Inferior parietal cortex (tissue), 1 donor: ENCODE results near the gene ZGPAT.
A peak's percentile ranks its signal among the peaks of the same experiment; 100 is the strongest.
"Not testable (repeated sequence)": the region's sequence is repeated elsewhere in the genome, so short reads cannot be mapped to it uniquely, and the experiment has no call there.

ENCODE experiments used
- DNase-seq: peaks from one replicate; pipeline ENCODE4 v3.0.0-alpha.2; 2016; ENCODE audit errors: extremely low spot score

ZGPAT gene, protein sequence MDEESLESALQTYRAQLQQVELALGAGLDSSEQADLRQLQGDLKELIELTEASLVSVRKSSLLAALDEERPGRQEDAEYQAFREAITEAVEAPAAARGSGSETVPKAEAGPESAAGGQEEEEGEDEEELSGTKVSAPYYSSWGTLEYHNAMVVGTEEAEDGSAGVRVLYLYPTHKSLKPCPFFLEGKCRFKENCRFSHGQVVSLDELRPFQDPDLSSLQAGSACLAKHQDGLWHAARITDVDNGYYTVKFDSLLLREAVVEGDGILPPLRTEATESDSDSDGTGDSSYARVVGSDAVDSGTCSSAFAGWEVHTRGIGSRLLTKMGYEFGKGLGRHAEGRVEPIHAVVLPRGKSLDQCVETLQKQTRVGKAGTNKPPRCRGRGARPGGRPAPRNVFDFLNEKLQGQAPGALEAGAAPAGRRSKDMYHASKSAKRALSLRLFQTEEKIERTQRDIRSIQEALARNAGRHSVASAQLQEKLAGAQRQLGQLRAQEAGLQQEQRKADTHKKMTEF

GRCh38 chr20:63707558-63708300, at the start of gene ZGPAT, which contains the start of gene ARFRP1:
TSS of gene ZGPAT (plus strand) at chr20:63708039. CDS start at chr20:63708581, 542 bp downstream.
TSS of gene ARFRP1 (minus strand) at chr20:63707976. CDS start at chr20:63707091, 885 bp downstream.
- DNase-seq = peak; percentile 90

DNA sequence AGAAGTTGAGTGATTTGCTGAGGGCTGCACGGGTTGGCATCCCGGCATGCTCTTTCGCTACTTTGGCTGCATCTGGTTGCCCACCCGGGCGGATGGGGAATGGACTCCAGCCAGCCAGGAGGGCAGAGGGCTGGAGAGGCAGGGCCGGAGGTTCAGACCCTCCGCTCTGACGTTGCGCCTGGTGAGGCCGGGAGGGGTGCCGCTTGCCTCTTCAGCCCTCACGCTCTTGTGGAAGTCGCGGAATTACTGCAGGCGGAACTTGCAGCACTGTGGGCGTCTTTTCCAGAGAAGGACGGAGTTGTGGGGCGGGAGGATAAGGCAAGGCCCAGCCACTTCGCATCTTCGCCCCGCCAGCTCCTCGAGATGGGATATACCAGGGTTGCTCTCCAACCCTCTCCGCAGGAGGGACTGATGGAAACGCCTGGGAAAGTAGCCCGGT, 49.1 kb upstream of the ZGPAT start:
- DNase-seq = no peak

GRCh38 chr20:63659370-63659769, 48.5 kb upstream of the ZGPAT start:
- DNase-seq = no peak

GRCh38 chr20:63660174-63660573, 47.7 kb upstream of the ZGPAT start:
- DNase-seq = not testable (repeated sequence)

GRCh38 chr20:63660622-63661021, 47.2 kb upstream of the ZGPAT start:
- no peak for DNase-seq

- DNase-seq = no peak
Observed at GRCh38 chr20:63661108-63661507, 46.7 kb upstream of the ZGPAT start.

GRCh38 chr20:63661959-63662812, 45.7 kb upstream of the ZGPAT start:
- DNase-seq = no peak

DNA sequence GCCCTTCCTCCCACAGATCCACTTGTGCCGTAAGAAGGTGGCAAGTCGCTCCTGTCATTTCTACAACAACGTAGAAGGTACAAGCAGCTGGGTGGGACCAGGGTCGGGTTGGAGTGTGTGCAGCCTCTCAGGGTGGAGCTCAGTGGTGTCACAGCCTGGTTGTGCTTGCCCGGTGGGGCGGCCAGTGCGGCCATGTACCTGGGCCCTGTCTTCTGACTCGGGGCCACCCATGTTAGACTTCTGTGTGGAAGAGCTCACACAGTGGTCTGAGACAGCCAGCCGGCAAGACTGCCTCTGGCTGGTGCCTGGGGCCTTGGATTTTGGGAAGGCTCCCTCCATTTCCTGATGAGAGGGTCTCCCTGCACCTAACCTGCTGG, 45.0 kb upstream of the ZGPAT start:
- no peak for DNase-seq

GRCh38 chr20:63663332-63664066, 44.3 kb upstream of the ZGPAT start:
- no peak for DNase-seq

DNA sequence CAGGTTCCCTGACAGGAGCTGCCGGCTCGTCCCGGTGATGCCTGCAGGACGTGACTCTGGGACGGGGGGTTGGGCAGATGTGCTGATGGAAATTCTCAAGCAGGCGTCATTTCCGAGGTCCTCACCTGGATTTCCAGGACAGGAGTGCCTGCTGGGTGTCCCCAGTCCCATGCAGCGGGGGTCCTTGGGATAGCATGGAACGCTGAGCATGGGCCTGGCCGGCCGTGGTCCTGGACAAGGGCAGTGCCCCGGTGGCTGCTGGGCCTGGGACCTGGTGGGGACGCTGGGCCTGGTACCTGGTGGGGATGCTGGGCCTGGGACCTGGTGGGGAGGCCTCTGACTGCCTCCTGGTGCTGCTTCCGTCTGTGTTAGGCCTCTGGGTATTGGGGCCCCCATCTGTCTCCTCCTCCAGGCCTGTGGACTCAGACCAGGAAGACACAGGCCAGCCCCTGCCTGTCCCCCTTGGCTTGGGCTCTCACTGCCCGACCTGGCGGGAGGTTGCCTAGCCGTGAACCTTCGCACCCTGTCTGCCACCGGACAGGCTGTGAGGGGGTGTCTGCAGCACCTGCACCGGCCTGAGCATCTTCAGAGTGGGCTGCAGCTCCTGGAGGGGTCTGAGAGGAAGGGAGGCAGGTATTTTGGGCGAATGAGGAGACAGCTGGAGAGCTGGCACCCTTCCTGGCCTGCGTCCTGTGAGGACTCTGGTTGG, 43.5 kb upstream of the ZGPAT start:
- no peak for DNase-seq

GRCh38 chr20:63664861-63665594, 42.8 kb upstream of the ZGPAT start:
- no peak for DNase-seq

- no peak for DNase-seq
Observed at GRCh38 chr20:63665708-63666107, 42.1 kb upstream of the ZGPAT start.

DNA sequence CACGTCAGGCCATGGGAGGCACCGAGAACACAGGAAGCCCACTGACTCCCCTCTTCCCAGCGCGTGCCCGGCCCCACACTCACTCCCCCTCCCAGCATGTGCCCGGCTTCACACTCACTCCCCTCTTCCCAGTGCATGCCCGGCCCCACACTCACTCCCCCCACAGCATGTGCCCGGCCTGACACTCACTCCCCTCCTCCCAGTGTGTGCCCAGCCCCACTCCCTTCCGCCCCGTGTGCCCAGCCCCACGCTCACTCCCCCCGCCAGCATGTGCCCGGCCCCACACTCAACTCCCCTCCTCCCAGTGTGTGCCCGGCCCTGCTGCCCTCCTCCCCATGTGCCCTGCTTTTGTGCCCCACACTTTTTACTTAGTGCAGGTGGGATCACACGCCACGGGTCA, 40.0 kb upstream of the ZGPAT start:
- no peak for DNase-seq

GRCh38 chr20:63668351-63668750, 39.5 kb upstream of the ZGPAT start:
- DNase-seq = no peak

GRCh38 chr20:63671695-63672094, 36.1 kb upstream of the ZGPAT start:
- not testable (repeated sequence) for DNase-seq

DNA sequence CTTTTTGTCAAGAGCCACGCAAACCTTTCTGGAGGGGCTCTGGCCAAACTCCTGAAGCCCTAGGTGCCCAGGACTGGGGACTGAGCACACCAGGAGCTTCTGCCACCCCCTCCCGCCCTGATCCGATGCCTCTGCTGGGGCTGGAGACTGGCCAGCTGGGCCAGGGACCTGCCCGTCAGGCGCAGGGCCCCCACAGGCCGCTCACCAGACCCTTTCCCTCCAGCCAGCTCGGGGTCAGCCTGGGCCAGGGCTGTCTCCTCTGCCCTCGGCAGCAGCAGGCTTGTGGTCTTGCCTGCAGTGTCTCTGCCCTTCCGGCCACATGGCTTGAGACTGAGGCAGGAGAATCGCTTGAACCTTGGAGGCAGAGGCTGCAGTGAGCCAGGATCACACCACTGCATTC, 35.2 kb upstream of the ZGPAT start:
- no peak for DNase-seq

DNA sequence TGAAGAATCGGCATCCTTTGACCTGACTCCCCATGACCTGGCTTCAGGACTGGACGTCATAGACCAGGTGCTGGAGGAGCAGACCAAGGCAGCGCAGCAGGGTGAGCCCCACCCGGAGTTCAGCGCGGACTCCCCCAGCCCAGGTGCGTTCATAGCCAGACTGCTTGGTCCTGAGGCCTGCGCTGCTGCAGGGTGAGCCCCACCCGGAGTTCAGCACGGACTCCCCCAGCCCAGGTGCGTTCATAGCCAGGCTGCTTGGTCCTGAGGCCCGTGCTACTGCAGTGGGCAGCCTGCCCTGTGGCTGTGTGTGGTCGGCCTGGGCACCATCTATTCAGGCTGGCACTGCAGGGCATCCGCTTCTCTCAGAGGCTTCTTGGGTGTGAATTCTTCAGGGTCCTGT, 33.9 kb upstream of the ZGPAT start:
- no peak for DNase-seq

GRCh38 chr20:63675681-63676368, 32.0 kb upstream of the ZGPAT start:
- no peak for DNase-seq

- DNase-seq = no peak
Observed at GRCh38 chr20:63678071-63678470, 29.8 kb upstream of the ZGPAT start.
